Loucy (cell line): Measurements from ENCODE around the gene TYW5.

Source experiments
- H2AFZ ChIP-seq: fragments of 200-600 bp; sonication (generic); 2 replicates; pipeline ENCODE4 v1.6.0; 2016; ENCODE audit warnings: antibody characterized with exemption, mild to moderate bottlenecking, low read length, moderate library complexity
- H3F3A ChIP-seq: fragments of 200-600 bp; 2 replicates; pipeline ENCODE4 v1.6.0; 2016; ENCODE audit warnings: antibody characterized with exemption, low read depth, mild to moderate bottlenecking
- H3K27me3 ChIP-seq: fragments of 200-600 bp; sonication (generic); 2 replicates; pipeline ENCODE4 v1.6.1; 2014; ENCODE audit warnings: low read length, mild to moderate bottlenecking; ENCODE audit not compliant: insufficient read depth, poor library complexity, severe bottlenecking
- H3K36me3 ChIP-seq: fragments of 200-600 bp; sonication (generic); 2 replicates; pipeline ENCODE4 v1.6.1; 2016; ENCODE audit warnings: low read length; ENCODE audit not compliant: insufficient read depth
- H3K4me1 ChIP-seq: fragments of 200-600 bp; sonication (generic); 2 replicates; pipeline ENCODE4 v1.5.1; 2014; ENCODE audit warnings: low read length, mild to moderate bottlenecking; ENCODE audit not compliant: insufficient read depth, poor library complexity, severe bottlenecking
- H3K4me2 ChIP-seq: fragments of 200-600 bp; sonication (generic); 2 replicates; pipeline ENCODE4 v1.6.0; 2014; ENCODE audit warnings: antibody characterized with exemption, low read length, low read depth, mild to moderate bottlenecking; ENCODE audit not compliant: poor library complexity, severe bottlenecking
- H3K4me3 ChIP-seq: fragments of 200-600 bp; sonication (generic); 2 replicates; pipeline ENCODE4 v1.5.1; 2014; ENCODE audit warnings: low read length, mild to moderate bottlenecking, mixed read lengths; ENCODE audit not compliant: poor library complexity, severe bottlenecking
- H3K79me2 ChIP-seq: fragments of 200-600 bp; sonication (generic); 2 replicates; pipeline ENCODE4 v1.6.1; 2014; ENCODE audit warnings: low read length; ENCODE audit not compliant: insufficient read depth
- H3K9ac ChIP-seq: fragments of 200-600 bp; sonication (generic); 2 replicates; pipeline ENCODE4 v1.6.0; 2014; ENCODE audit warnings: mild to moderate bottlenecking, low read depth, low read length, moderate library complexity; ENCODE audit not compliant: poor library complexity, severe bottlenecking
- H3K9me2 ChIP-seq: fragments of 200-600 bp; sonication (generic); replicated peaks from 2 replicates; pipeline ENCODE4 v1.6.1; 2016; ENCODE audit warnings: low read depth, low read length, mixed read lengths
- H3K9me3 ChIP-seq: fragments of 200-600 bp; sonication (generic); 2 replicates; pipeline ENCODE4 v1.6.1; 2014; ENCODE audit warnings: mild to moderate bottlenecking, antibody characterized with exemption, low read length, low read depth; ENCODE audit not compliant: insufficient read depth
- H4K20me1 ChIP-seq: fragments of 200-600 bp; sonication (generic); 2 replicates; pipeline ENCODE4 v1.6.0; 2014; ENCODE audit warnings: antibody characterized with exemption, low read length, mild to moderate bottlenecking; ENCODE audit not compliant: insufficient read depth, poor library complexity, severe bottlenecking
- CTCF ChIP-seq: fragments of 200-600 bp; sonication (generic); conservative IDR thresholded peaks from 2 replicates; pipeline ENCODE4 v1.5.1; 2014; ENCODE audit warnings: mild to moderate bottlenecking, antibody characterized with exemption, low read length
- EZH2phosphoT487 ChIP-seq: fragments of 200-600 bp; IDR thresholded peaks from 2 replicates; pipeline ENCODE4 v1.6.1; 2018; ENCODE audit warnings: antibody characterized with exemption, mild to moderate bottlenecking, moderate library complexity, borderline replicate concordance

TYW5 gene

GRCh38 chr2:199903111-199903510 is 52.2 kb downstream of the TYW5 start:
- no peak overlapping the region for H2AFZ ChIP-seq

GRCh38 chr2:199902486-199903110 is 52.7 kb downstream of the TYW5 start:
- Histone ChIP-seq H3K9me3 (no peaks in the 10 kb centered on the region), H3K4me1 (no peaks in the 10 kb centered on the region), H3K27me3 (no peaks in the 10 kb centered on the region), H3K36me3 (no peaks in the 10 kb centered on the region), H3K9ac (no peak overlapping the region), H3K79me2 (no peaks in the 10 kb centered on the region), H2AFZ (no peak overlapping the region), H3K4me3 (no peak overlapping the region), H3K9me2 (no peaks in the 10 kb centered on the region), H3F3A (no peaks in the 10 kb centered on the region), H3K4me2 (no peak overlapping the region), H4K20me1 (no peaks in the 10 kb centered on the region)
- TF ChIP-seq EZH2phosphoT487, result no peak
- TF ChIP-seq CTCF, result no peak

More at GRCh38 chr2:199903111-199903510, 52.2 kb downstream of the TYW5 start:
- Histone ChIP-seq H3F3A (no peaks in the 10 kb centered on the region), H3K36me3 (no peaks in the 10 kb centered on the region), H3K9me2 (no peaks in the 10 kb centered on the region), H3K9me3 (no peaks in the 10 kb centered on the region), H3K9ac (no peak overlapping the region), H3K27me3 (no peaks in the 10 kb centered on the region), H3K4me1 (no peaks in the 10 kb centered on the region), H3K79me2 (no peaks in the 10 kb centered on the region), H3K4me2 (no peak overlapping the region), H3K4me3 (no peak overlapping the region), H4K20me1 (no peaks in the 10 kb centered on the region)
- no peak for TF ChIP-seq CTCF
- no peak for TF ChIP-seq EZH2phosphoT487

GRCh38 chr2:199901942-199902341 is 53.3 kb downstream of the TYW5 start:
- H3K79me2 ChIP-seq, result no peaks in the 10 kb centered on the region
- no peak overlapping the region for H3K4me3 ChIP-seq
- H3K9me2 ChIP-seq, result no peaks in the 10 kb centered on the region
- TF ChIP-seq CTCF (no peak), EZH2phosphoT487 (no peak)
- no peaks in the 10 kb centered on the region for H3K27me3 ChIP-seq
- no peaks in the 10 kb centered on the region for H3K4me1 ChIP-seq
- H3K36me3 ChIP-seq, result no peaks in the 10 kb centered on the region
- no peaks in the 10 kb centered on the region for H3K9me3 ChIP-seq
- no peaks in the 10 kb centered on the region for H4K20me1 ChIP-seq
- no peak overlapping the region for H2AFZ ChIP-seq
- H3F3A ChIP-seq, result no peaks in the 10 kb centered on the region
- no peak overlapping the region for H3K4me2 ChIP-seq
- no peak overlapping the region for H3K9ac ChIP-seq
